Measurements from ENCODE around the gene LRP1B.

Gene LRP1B

DNA sequence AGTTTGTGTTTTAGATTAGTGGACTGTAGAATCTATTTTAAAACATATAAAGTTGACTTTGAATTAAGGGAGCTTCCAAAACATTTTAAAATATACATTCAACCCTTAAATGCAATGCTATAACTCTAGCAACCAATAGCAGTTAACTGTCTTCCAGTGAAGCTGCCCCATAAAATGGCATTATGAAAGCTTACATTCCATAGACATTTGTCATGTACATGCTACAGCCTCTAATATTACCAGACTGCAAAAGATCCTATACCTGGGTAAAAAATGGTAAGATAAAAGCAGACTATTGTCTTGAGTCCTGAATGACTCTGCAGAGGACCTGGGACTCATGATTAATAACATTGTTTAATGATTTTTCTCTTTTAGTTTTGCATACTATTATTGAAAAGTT is 489.4 kb downstream of the LRP1B start:
- H3K36me3 ChIP-seq (ENCODE audit: control insufficient read depth in 1 of 2, insufficient read depth in 2 of 2, low read length in 2 of 2): no peaks in the 10 kb centered on the region
- H3K4me3 ChIP-seq (ENCODE audit: low read depth in 1 of 2, low read length in 2 of 2): no peak overlapping the region
- no peaks in the 10 kb centered on the region for H3K4me1 ChIP-seq (ENCODE audit: control insufficient read depth in 1 of 2, insufficient read depth in 2 of 2, low read length in 2 of 2)
- H3K27ac ChIP-seq (ENCODE audit: low read depth, low read length): no peak overlapping the region
- H3K9me3 ChIP-seq (ENCODE audit: control insufficient read depth in 1 of 2, low read length in 2 of 2): no peaks in the 10 kb centered on the region
- H3K27me3 ChIP-seq (ENCODE audit: control insufficient read depth in 1 of 2, insufficient read depth in 2 of 2, low read length in 2 of 2): no peaks in the 10 kb centered on the region
- H3K9ac ChIP-seq (ENCODE audit: low read depth in 1 of 2, low read length in 2 of 2): no peak overlapping the region

- Histone ChIP-seq H3K4me3 (ENCODE audit: low read depth in 1 of 2, low read length in 2 of 2) (no peak overlapping the region), H3K36me3 (ENCODE audit: control insufficient read depth in 1 of 2, insufficient read depth in 2 of 2, low read length in 2 of 2) (no peaks in the 10 kb centered on the region), H3K27ac (ENCODE audit: low read depth, low read length) (no peak overlapping the region), H3K9ac (ENCODE audit: low read depth in 1 of 2, low read length in 2 of 2) (no peak overlapping the region), H3K4me1 (ENCODE audit: control insufficient read depth in 1 of 2, insufficient read depth in 2 of 2, low read length in 2 of 2) (no peaks in the 10 kb centered on the region), H3K9me3 (ENCODE audit: control insufficient read depth in 1 of 2, low read length in 2 of 2) (no peaks in the 10 kb centered on the region), H3K27me3 (ENCODE audit: control insufficient read depth in 1 of 2, insufficient read depth in 2 of 2, low read length in 2 of 2) (no peaks in the 10 kb centered on the region)
These were observed 491.0 kb downstream of the LRP1B start for GRCh38 chr2:141639809-141640208.

DNA sequence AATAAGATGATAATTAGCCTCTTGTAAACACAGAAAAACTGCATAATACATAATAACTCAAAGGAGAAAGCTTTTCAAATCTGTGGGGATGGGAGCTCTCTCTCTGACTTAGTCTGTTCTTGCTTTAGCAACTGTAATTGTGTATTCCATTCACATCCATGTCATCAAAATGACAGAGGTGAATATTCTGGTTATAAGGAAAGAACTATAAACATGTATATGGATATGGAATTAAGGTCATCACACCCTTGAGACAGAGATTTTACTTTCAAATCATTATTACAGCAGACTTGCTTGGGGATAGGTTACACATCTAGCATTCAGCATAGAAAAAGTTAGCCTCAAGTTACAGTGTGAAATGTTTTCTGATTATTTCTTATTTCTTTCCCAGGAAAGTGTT is 497.7 kb downstream of the LRP1B start:
- Histone ChIP-seq H3K9me3 (ENCODE audit: control insufficient read depth in 1 of 2, low read length in 2 of 2) (no peaks in the 10 kb centered on the region), H3K27ac (ENCODE audit: low read depth, low read length) (no peak overlapping the region), H3K36me3 (ENCODE audit: control insufficient read depth in 1 of 2, insufficient read depth in 2 of 2, low read length in 2 of 2) (no peaks in the 10 kb centered on the region), H3K27me3 (ENCODE audit: control insufficient read depth in 1 of 2, insufficient read depth in 2 of 2, low read length in 2 of 2) (no peaks in the 10 kb centered on the region), H3K9ac (ENCODE audit: low read depth in 1 of 2, low read length in 2 of 2) (no peak overlapping the region), H3K4me3 (ENCODE audit: low read depth in 1 of 2, low read length in 2 of 2) (no peak overlapping the region), H3K4me1 (ENCODE audit: control insufficient read depth in 1 of 2, insufficient read depth in 2 of 2, low read length in 2 of 2) (no peaks in the 10 kb centered on the region)

GRCh38 chr2:141630407-141630930 is 500.3 kb downstream of the LRP1B start:
- Histone ChIP-seq H3K4me3 (ENCODE audit: low read depth in 1 of 2, low read length in 2 of 2) (no peak overlapping the region), H3K27ac (ENCODE audit: low read depth, low read length) (no peak overlapping the region), H3K27me3 (ENCODE audit: control insufficient read depth in 1 of 2, insufficient read depth in 2 of 2, low read length in 2 of 2) (no peaks in the 10 kb centered on the region), H3K36me3 (ENCODE audit: control insufficient read depth in 1 of 2, insufficient read depth in 2 of 2, low read length in 2 of 2) (no peaks in the 10 kb centered on the region), H3K9me3 (ENCODE audit: control insufficient read depth in 1 of 2, low read length in 2 of 2) (no peaks in the 10 kb centered on the region), H3K4me1 (ENCODE audit: control insufficient read depth in 1 of 2, insufficient read depth in 2 of 2, low read length in 2 of 2) (no peaks in the 10 kb centered on the region), H3K9ac (ENCODE audit: low read depth in 1 of 2, low read length in 2 of 2) (no peak overlapping the region)

DNA sequence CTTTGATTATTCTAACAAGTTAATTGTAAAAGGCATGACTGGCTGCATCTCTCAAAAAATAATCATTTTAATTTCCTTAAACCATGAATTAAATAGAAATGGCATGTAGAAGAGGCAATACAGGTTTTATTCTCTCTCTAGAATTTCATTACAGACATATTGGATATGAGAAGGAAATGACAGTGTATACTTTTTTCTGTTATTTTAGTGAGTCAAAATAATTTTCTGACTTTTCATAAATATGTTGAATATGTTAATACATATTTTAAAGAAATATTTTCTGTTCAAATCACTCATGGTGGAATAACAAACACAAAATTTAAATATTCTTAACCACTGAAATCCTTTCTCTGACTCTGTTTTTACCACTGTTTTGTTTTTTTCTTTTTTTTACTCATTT is 510.4 kb downstream of the LRP1B start:
- H3K9me3 ChIP-seq (ENCODE audit: control insufficient read depth in 1 of 2, low read length in 2 of 2): no peaks in the 10 kb centered on the region
- H3K4me3 ChIP-seq (ENCODE audit: low read depth in 1 of 2, low read length in 2 of 2): no peak overlapping the region
- H3K4me1 ChIP-seq (ENCODE audit: control insufficient read depth in 1 of 2, insufficient read depth in 2 of 2, low read length in 2 of 2): no peaks in the 10 kb centered on the region
- no peaks in the 10 kb centered on the region for H3K36me3 ChIP-seq (ENCODE audit: control insufficient read depth in 1 of 2, insufficient read depth in 2 of 2, low read length in 2 of 2)
- H3K27ac ChIP-seq (ENCODE audit: low read depth, low read length): no peak overlapping the region
- H3K27me3 ChIP-seq (ENCODE audit: control insufficient read depth in 1 of 2, insufficient read depth in 2 of 2, low read length in 2 of 2): no peaks in the 10 kb centered on the region
- no peak overlapping the region for H3K9ac ChIP-seq (ENCODE audit: low read depth in 1 of 2, low read length in 2 of 2)

DNA sequence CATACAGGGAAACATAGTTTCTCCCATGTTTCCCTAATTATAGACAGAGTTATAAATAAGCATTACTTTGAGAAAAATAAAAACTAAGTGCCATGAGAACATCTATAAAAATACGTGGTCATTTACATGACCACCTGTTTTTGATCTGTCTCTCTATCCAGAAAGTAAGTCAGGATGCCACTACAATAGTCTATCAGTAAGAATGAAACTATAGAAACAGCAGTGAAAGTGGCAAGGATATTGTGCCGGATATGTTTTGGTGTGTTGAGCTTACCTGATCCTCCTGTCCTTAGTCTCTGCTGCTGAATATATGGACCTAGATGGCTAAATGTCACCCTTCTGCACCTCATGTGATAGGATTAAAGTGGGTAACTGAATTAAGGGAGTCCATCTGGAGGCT is 512.4 kb downstream of the LRP1B start:
- Histone ChIP-seq H3K9me3 (ENCODE audit: control insufficient read depth in 1 of 2, low read length in 2 of 2) (no peaks in the 10 kb centered on the region), H3K4me1 (ENCODE audit: control insufficient read depth in 1 of 2, insufficient read depth in 2 of 2, low read length in 2 of 2) (no peaks in the 10 kb centered on the region), H3K9ac (ENCODE audit: low read depth in 1 of 2, low read length in 2 of 2) (no peak overlapping the region), H3K27ac (ENCODE audit: low read depth, low read length) (no peak overlapping the region), H3K27me3 (ENCODE audit: control insufficient read depth in 1 of 2, insufficient read depth in 2 of 2, low read length in 2 of 2) (no peaks in the 10 kb centered on the region), H3K4me3 (ENCODE audit: low read depth in 1 of 2, low read length in 2 of 2) (no peak overlapping the region), H3K36me3 (ENCODE audit: control insufficient read depth in 1 of 2, insufficient read depth in 2 of 2, low read length in 2 of 2) (no peaks in the 10 kb centered on the region)

DNA sequence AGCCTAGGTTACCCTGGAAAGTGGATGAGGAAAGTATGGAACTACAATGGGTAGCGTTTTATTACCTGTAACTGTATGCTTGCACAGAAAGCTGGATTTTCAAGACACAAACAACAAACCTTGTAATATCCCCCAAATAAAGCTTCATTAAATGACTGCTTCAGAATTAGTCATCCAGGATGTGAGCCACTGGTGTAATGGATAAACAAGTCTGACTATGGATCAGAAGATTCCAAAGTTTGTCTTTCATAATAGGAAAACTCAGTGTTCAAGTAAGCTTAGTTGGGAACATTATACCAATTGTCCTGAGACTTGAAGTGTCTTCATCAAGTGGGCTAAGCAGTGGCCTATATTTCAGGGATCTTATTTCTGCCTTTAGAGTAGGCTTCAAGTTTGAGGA is 518.8 kb downstream of the LRP1B start:
- H3K9ac ChIP-seq (ENCODE audit: low read depth in 1 of 2, low read length in 2 of 2): no peak overlapping the region
- H3K36me3 ChIP-seq (ENCODE audit: control insufficient read depth in 1 of 2, insufficient read depth in 2 of 2, low read length in 2 of 2): no peaks in the 10 kb centered on the region
- H3K9me3 ChIP-seq (ENCODE audit: control insufficient read depth in 1 of 2, low read length in 2 of 2): no peaks in the 10 kb centered on the region
- no peak overlapping the region for H3K4me3 ChIP-seq (ENCODE audit: low read depth in 1 of 2, low read length in 2 of 2)
- H3K27me3 ChIP-seq (ENCODE audit: control insufficient read depth in 1 of 2, insufficient read depth in 2 of 2, low read length in 2 of 2): no peaks in the 10 kb centered on the region
- H3K27ac ChIP-seq (ENCODE audit: low read depth, low read length): no peak overlapping the region
- no peaks in the 10 kb centered on the region for H3K4me1 ChIP-seq (ENCODE audit: control insufficient read depth in 1 of 2, insufficient read depth in 2 of 2, low read length in 2 of 2)

DNA sequence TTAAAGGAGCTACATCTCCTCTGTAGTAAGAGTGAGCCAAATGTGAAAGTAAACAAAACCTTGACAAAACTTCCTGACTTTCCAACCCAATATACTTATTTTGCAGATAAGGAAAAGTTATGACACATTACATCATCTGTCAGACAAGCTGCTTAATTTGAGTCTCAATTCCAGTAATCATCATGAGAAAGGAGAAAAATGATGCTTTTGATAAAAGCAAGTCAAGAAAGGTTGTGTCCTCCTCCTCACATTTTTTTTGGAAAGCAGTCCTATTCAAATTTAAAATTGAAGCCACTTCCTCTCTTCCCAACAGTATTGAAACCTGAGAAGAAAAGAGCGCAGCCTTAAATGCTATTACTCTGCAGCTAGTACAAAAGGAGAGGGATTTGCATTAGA is 519.6 kb downstream of the LRP1B start:
- no peaks in the 10 kb centered on the region for H3K36me3 ChIP-seq (ENCODE audit: control insufficient read depth in 1 of 2, insufficient read depth in 2 of 2, low read length in 2 of 2)
- H3K4me1 ChIP-seq (ENCODE audit: control insufficient read depth in 1 of 2, insufficient read depth in 2 of 2, low read length in 2 of 2): no peaks in the 10 kb centered on the region
- no peak overlapping the region for H3K27ac ChIP-seq (ENCODE audit: low read depth, low read length)
- H3K9ac ChIP-seq (ENCODE audit: low read depth in 1 of 2, low read length in 2 of 2): no peak overlapping the region
- no peaks in the 10 kb centered on the region for H3K9me3 ChIP-seq (ENCODE audit: control insufficient read depth in 1 of 2, low read length in 2 of 2)
- no peak overlapping the region for H3K4me3 ChIP-seq (ENCODE audit: low read depth in 1 of 2, low read length in 2 of 2)
- H3K27me3 ChIP-seq (ENCODE audit: control insufficient read depth in 1 of 2, insufficient read depth in 2 of 2, low read length in 2 of 2): no peaks in the 10 kb centered on the region

DNA sequence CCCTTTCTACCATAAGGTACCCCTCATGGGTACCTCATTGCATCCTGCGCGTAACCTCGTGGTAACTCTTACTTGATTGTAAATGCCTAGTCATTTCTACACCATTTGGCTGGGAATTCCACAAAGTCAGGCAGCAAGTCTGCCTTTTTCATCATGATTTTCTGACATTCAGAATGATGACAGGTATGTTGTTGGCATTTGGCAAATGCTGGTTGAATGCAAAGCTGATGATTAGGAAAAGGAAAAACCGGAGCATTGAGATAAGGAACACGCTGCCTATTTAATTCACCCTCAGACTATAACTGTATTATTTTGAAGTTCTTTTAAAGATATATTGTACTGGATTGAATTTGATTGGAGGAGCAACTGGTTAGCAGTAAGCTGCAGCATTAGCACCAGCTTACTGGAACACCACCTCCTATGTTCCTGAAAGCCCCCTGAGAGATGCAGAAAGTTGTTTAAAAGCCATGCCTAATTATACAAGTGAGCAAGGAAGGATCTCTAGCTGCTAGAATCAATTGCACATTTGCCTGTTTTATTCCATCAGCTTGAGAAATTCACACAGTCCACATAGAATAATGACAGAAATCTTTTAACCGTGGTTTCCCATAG is 520.1 kb downstream of the LRP1B start:
- no peaks in the 10 kb centered on the region for H3K27me3 ChIP-seq (ENCODE audit: control insufficient read depth in 1 of 2, insufficient read depth in 2 of 2, low read length in 2 of 2)
- H3K4me3 ChIP-seq (ENCODE audit: low read depth in 1 of 2, low read length in 2 of 2): no peak overlapping the region
- no peaks in the 10 kb centered on the region for H3K9me3 ChIP-seq (ENCODE audit: control insufficient read depth in 1 of 2, low read length in 2 of 2)
- no peak overlapping the region for H3K27ac ChIP-seq (ENCODE audit: low read depth, low read length)
- H3K36me3 ChIP-seq (ENCODE audit: control insufficient read depth in 1 of 2, insufficient read depth in 2 of 2, low read length in 2 of 2): no peaks in the 10 kb centered on the region
- H3K4me1 ChIP-seq (ENCODE audit: control insufficient read depth in 1 of 2, insufficient read depth in 2 of 2, low read length in 2 of 2): no peaks in the 10 kb centered on the region
- no peak overlapping the region for H3K9ac ChIP-seq (ENCODE audit: low read depth in 1 of 2, low read length in 2 of 2)

DNA sequence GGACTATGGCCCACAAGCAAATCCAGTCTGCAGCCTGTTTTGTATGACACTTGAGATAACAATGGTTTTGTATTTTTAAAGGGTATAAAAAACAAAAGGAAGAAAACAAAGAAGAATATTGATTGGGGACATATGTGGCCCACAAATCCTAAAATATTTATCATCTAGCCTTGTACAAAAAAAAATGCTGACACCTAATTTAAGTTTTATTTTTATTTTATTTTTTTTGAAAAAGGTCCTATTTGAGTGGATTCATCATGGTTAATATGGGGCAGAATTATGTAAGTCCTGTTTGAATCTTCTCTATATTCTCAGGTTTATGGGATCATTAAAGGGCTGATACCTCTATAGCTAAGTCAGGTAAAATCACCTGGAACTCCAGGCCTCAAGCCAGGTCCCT is 525.7 kb downstream of the LRP1B start:
- Histone ChIP-seq H3K4me3 (ENCODE audit: low read depth in 1 of 2, low read length in 2 of 2) (no peak overlapping the region), H3K9me3 (ENCODE audit: control insufficient read depth in 1 of 2, low read length in 2 of 2) (no peaks in the 10 kb centered on the region), H3K27me3 (ENCODE audit: control insufficient read depth in 1 of 2, insufficient read depth in 2 of 2, low read length in 2 of 2) (no peaks in the 10 kb centered on the region), H3K36me3 (ENCODE audit: control insufficient read depth in 1 of 2, insufficient read depth in 2 of 2, low read length in 2 of 2) (no peaks in the 10 kb centered on the region), H3K27ac (ENCODE audit: low read depth, low read length) (no peak overlapping the region), H3K4me1 (ENCODE audit: control insufficient read depth in 1 of 2, insufficient read depth in 2 of 2, low read length in 2 of 2) (no peaks in the 10 kb centered on the region), H3K9ac (ENCODE audit: low read depth in 1 of 2, low read length in 2 of 2) (no peak overlapping the region)

Measured in duodenal mucosa (tissue), 2 donors.